ENCODE measurements around the gene SMARCA4.

SMARCA4 gene

DNA sequence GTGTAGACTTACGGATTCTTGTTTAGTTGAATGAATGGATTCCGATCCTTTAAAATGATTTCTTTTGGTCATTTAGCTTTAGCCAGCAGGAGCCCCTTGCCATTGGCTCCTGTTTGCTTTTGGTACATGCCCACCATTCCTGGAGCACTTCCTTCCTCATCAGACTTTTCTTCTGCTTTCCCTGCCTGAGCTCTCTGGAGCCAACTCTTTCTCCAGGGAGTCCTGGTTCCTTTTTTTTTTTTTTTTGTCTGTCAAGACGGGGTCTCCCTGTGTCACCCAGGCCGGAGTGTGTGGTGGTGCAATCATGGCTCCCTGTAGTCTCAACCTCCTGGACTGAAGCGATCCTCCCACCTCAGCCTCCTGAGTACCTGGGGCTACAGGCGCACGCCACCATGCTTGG lies 37.8 kb downstream of the SMARCA4 start:
- no peak overlapping the region for H3K4me3 ChIP-seq (ENCODE audit: control insufficient read depth, low read depth, low read length)
- DNase-seq (ENCODE audit: low read depth), result no peak
- TF ChIP-seq CTCF (conservative IDR thresholded peaks at IDR 0.05; ENCODE audit: control insufficient read depth, insufficient read depth, low read depth, low read length), result no peak

GRCh38 chr19:11005521-11005920 lies 44.7 kb downstream of the SMARCA4 start:
- no peak overlapping the region for H3K4me3 ChIP-seq (ENCODE audit: control insufficient read depth, low read depth, low read length)
- DNase-seq (ENCODE audit: low read depth), result no peak
- no peak for TF ChIP-seq CTCF (conservative IDR thresholded peaks at IDR 0.05; ENCODE audit: control insufficient read depth, insufficient read depth, low read depth, low read length)

DNA sequence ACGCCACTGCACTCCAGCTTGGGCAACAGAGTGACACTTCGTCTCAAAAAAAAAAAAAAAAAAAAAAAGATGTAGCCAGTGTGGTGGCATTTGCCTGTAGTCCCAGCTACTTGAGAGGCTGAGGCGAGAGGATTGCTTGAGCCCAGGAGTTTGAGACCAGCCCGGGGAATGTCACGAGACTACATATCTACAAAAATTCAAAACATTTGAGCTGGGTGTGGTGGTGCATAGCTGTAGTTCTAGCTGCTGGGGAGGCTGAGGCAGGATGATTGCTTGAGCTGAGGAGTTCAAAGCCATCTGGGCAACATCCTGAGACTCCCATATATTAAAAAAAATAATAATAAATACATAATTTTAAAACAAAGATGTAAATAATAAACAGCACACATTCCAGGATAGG lies 46.6 kb downstream of the SMARCA4 start:
- H3K4me3 ChIP-seq (ENCODE audit: control insufficient read depth, low read depth, low read length), result no peak overlapping the region
- no peak for DNase-seq (ENCODE audit: low read depth)
- TF ChIP-seq CTCF (conservative IDR thresholded peaks at IDR 0.05; ENCODE audit: control insufficient read depth, insufficient read depth, low read depth, low read length), result no peak

GRCh38 chr19:11007962-11008532 lies 47.2 kb downstream of the SMARCA4 start:
- TF ChIP-seq CTCF (conservative IDR thresholded peaks at IDR 0.05; ENCODE audit: control insufficient read depth, insufficient read depth, low read depth, low read length), result no peak
- no peak overlapping the region for H3K4me3 ChIP-seq (ENCODE audit: control insufficient read depth, low read depth, low read length)
- no peak for DNase-seq (ENCODE audit: low read depth)

DNA sequence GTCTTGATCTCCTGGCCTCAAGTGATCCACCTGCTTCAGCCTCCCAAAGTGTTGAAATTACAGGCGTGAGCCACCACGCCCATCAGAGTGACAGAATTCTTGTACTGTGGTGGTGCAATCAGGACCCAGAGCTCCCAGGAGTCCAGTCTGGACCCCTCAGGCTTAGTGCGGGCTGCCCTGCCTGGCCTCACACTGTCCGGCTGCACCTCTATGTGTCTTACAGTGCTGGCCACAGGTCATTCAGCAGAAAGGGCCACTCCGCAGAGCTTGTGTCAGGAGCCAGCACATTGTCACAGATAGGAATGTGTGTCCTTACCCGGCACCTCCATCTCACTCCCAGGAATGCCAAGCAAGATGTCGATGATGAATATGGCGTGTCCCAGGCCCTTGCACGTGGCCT lies 49.2 kb downstream of the SMARCA4 start:
- no peak for DNase-seq (ENCODE audit: low read depth)
- TF ChIP-seq CTCF (conservative IDR thresholded peaks at IDR 0.05; ENCODE audit: control insufficient read depth, insufficient read depth, low read depth, low read length), result no peak
- H3K4me3 ChIP-seq (ENCODE audit: control insufficient read depth, low read depth, low read length), result no peak overlapping the region

- DNase-seq (ENCODE audit: low read depth), result no peak
- no peak overlapping the region for H3K4me3 ChIP-seq (ENCODE audit: control insufficient read depth, low read depth, low read length)
- no peak for TF ChIP-seq CTCF (conservative IDR thresholded peaks at IDR 0.05; ENCODE audit: control insufficient read depth, insufficient read depth, low read depth, low read length)
Observed at GRCh38 chr19:11012507-11012906, 51.7 kb downstream of the SMARCA4 start.

- no peak overlapping the region for H3K4me3 ChIP-seq (ENCODE audit: control insufficient read depth, low read depth, low read length)
- DNase-seq (ENCODE audit: low read depth), result no peak
- TF ChIP-seq CTCF (conservative IDR thresholded peaks at IDR 0.05; ENCODE audit: control insufficient read depth, insufficient read depth, low read depth, low read length), result no peak
Observed at GRCh38 chr19:11013771-11014170, 52.9 kb downstream of the SMARCA4 start.
